DOHH2 (cell line): ENCODE results near the gene ELOVL2.

Experiments used
- H3F3A ChIP-seq: fragments of 200-600 bp; sonication (generic), shearing (Covaris generic); 2 replicates; pipeline ENCODE4 v1.6.0; 2016; ENCODE audit warnings: antibody characterized with exemption, mild to moderate bottlenecking; ENCODE audit not compliant: control insufficient read depth, insufficient read depth
- H3K27ac ChIP-seq: fragments of 200-600 bp; sonication (generic); 2 replicates; pipeline ENCODE4 v1.5.1; 2014; ENCODE audit warnings: low read depth, mild to moderate bottlenecking, low read length, moderate library complexity
- H3K27me3 ChIP-seq: fragments of 200-600 bp; sonication (generic); 2 replicates; pipeline ENCODE4 v1.6.1; 2014; ENCODE audit warnings: mild to moderate bottlenecking, low read length, mixed read lengths; ENCODE audit not compliant: control insufficient read depth
- H3K36me3 ChIP-seq: fragments of 200-600 bp; sonication (generic); 2 replicates; pipeline ENCODE4 v1.6.1; 2014; ENCODE audit warnings: mild to moderate bottlenecking, low read length, moderate library complexity, mixed read lengths; ENCODE audit not compliant: control insufficient read depth
- H3K4me1 ChIP-seq: fragments of 200-600 bp; sonication (generic); 2 replicates; pipeline ENCODE4 v1.6.1; 2014; ENCODE audit warnings: mild to moderate bottlenecking, low read length, mixed read lengths; ENCODE audit not compliant: control insufficient read depth
- H3K4me2 ChIP-seq: fragments of 200-600 bp; sonication (generic); 2 replicates; pipeline ENCODE4 v1.6.0; 2014; ENCODE audit warnings: mild to moderate bottlenecking, low read length, moderate library complexity
- H3K4me3 ChIP-seq: fragments of 200-600 bp; sonication (generic); 2 replicates; pipeline ENCODE4 v1.5.1; 2014; ENCODE audit warnings: mild to moderate bottlenecking, low read length, mixed read lengths
- H3K79me2 ChIP-seq: fragments of 200-600 bp; sonication (generic); 2 replicates; pipeline ENCODE4 v1.6.1; 2014; ENCODE audit warnings: mild to moderate bottlenecking, low read length, mixed read lengths; ENCODE audit not compliant: control insufficient read depth
- H3K9me2 ChIP-seq: fragments of 200-600 bp; sonication (generic); replicated peaks from 2 replicates; pipeline ENCODE4 v1.6.1; 2014; ENCODE audit warnings: mild to moderate bottlenecking, low read length, mixed read lengths; ENCODE audit not compliant: control insufficient read depth
- H3K9me3 ChIP-seq: fragments of 200-600 bp; sonication (generic); 2 replicates; pipeline ENCODE4 v1.6.1; 2014; ENCODE audit warnings: antibody characterized with exemption, low read length, mixed read lengths; ENCODE audit not compliant: control insufficient read depth, insufficient read depth
- H4K20me1 ChIP-seq: fragments of 200-600 bp; sonication (generic); 2 replicates; pipeline ENCODE4 v1.6.0; 2014; ENCODE audit warnings: low read depth, mild to moderate bottlenecking, antibody characterized with exemption, low read length, moderate library complexity; ENCODE audit not compliant: control insufficient read depth, insufficient read depth
- CTCF ChIP-seq: fragments of 200-600 bp; sonication (generic); IDR thresholded peaks from one replicate; pipeline ENCODE4 v1.5.1; 2014; ENCODE audit warnings: antibody characterized with exemption, mild to moderate bottlenecking, low read depth, low read length; ENCODE audit not compliant: poor library complexity, severe bottlenecking
- EZH2phosphoT487 ChIP-seq: fragments of 200-600 bp; sonication (generic); IDR thresholded peaks from 2 replicates; pipeline ENCODE4 v1.6.1; 2017; ENCODE audit warnings: borderline replicate concordance, mild to moderate bottlenecking, antibody characterized with exemption, low read length, moderate library complexity, mixed read lengths

Gene ELOVL2

DNA sequence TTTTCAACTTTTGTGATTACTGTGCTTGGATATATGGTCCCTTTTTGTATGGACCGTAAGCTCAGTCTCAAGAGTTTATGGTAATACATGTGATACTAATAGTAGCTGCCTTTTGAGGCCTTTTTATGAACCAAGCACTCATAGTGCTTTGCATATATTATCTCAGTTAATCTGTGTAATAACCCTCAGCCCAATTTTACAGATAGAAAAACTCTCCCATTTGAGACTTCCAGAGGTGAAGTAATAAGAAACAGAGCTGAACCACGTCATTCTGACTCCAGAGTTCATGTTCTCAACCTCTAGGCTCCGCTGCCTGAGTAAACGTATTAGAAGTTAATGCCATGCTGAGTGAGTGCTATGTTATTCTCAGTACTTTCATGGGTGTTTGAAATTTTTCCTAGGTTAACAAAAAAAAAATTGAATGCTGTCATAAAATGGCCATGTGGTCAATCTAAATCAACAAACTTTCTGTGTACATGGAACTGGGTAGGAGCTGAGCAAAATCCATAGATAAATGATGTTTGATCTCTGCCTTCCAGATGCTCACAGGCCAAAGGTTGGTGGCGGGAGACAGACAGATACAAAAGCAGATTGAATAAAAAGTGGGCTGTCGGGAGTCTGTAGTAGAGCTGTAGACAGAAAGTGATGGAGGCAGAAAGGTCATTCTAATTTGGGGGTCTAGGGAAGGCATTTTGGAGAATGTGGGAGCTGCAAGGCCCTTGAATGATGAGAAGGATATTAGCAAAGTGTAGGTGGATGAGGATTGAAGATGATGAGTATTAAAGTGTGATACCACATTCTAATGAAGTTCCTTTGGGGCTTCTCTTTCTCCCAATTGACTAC lies 22.6 kb upstream of the ELOVL2 start:
- no peaks in the 10 kb centered on the region for H3K9me2 ChIP-seq
- no peaks in the 10 kb centered on the region for H4K20me1 ChIP-seq
- no peak overlapping the region for H3K4me2 ChIP-seq
- H3K27me3 ChIP-seq: peaks cover 15% of the 10 kb centered on the region
- H3K27ac ChIP-seq: no peak overlapping the region
- no peaks in the 10 kb centered on the region for H3K4me1 ChIP-seq
- TF ChIP-seq CTCF: no peak
- no peak for TF ChIP-seq EZH2phosphoT487
- H3K79me2 ChIP-seq: no peaks in the 10 kb centered on the region
- no peaks in the 10 kb centered on the region for H3K36me3 ChIP-seq
- no peak overlapping the region for H3K4me3 ChIP-seq
- H3K9me3 ChIP-seq: no peaks in the 10 kb centered on the region
- no peaks in the 10 kb centered on the region for H3F3A ChIP-seq

GRCh38 chr6:11065436-11066202 lies 21.5 kb upstream of the ELOVL2 start:
- Histone ChIP-seq H3K9me3 (no peaks in the 10 kb centered on the region), H3K27me3 (peaks cover 18% of the 10 kb centered on the region), H3F3A (no peaks in the 10 kb centered on the region), H3K4me2 (no peak overlapping the region), H3K9me2 (no peaks in the 10 kb centered on the region), H3K4me3 (no peak overlapping the region), H3K79me2 (no peaks in the 10 kb centered on the region), H3K36me3 (no peaks in the 10 kb centered on the region), H3K4me1 (no peaks in the 10 kb centered on the region), H4K20me1 (no peaks in the 10 kb centered on the region), H3K27ac (no peak overlapping the region)
- TF ChIP-seq CTCF (no peak), EZH2phosphoT487 (no peak)

GRCh38 chr6:11064836-11065235 lies 20.7 kb upstream of the ELOVL2 start:
- Histone ChIP-seq H3K4me3 (no peak overlapping the region), H3K4me1 (no peaks in the 10 kb centered on the region), H3K9me2 (no peaks in the 10 kb centered on the region), H3K4me2 (no peak overlapping the region), H3K27me3 (peaks cover 18% of the 10 kb centered on the region), H3K27ac (no peak overlapping the region), H3K9me3 (no peaks in the 10 kb centered on the region), H3K79me2 (no peaks in the 10 kb centered on the region), H3K36me3 (no peaks in the 10 kb centered on the region), H3F3A (no peaks in the 10 kb centered on the region), H4K20me1 (no peaks in the 10 kb centered on the region)
- TF ChIP-seq CTCF (no peak), EZH2phosphoT487 (no peak)
